Measurements from ENCODE around the gene GRAMD4. TPM values are rescaled to one million over a fixed set of nuclear protein-coding genes. Genes with fewer than 3 reads are reported as not detected.

GRAMD4 gene
- total RNA-seq, 4 donors from 2014 or later = 19.1 to 25.4 (median 19.5) TPM

DNA sequence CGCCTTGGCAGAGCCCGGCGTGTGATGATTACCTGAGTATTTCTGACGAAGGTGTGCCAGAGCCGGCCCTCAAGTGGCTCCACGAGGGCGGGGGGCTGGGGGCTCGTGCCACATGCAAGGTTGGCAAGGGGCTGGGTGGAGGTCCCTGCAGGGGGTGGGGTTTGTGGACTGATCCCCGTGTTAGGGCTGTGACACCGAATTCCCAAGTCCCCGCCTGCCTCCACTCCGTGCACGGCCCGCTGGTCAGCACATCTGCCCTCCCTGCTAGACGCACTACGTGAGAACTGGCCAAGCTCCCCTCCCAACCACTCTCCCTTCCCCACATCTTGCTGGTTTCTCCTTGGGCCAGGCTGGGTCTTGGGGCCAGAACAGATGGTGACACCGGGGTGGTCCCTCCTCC is 34.2 kb downstream of the GRAMD4 start:
- ATAC-seq (ENCODE audit: low FRiP score) (no peak), DNase-seq (ENCODE audit: low spot score) (no peak)
- TF ChIP-seq, protein P1, sequence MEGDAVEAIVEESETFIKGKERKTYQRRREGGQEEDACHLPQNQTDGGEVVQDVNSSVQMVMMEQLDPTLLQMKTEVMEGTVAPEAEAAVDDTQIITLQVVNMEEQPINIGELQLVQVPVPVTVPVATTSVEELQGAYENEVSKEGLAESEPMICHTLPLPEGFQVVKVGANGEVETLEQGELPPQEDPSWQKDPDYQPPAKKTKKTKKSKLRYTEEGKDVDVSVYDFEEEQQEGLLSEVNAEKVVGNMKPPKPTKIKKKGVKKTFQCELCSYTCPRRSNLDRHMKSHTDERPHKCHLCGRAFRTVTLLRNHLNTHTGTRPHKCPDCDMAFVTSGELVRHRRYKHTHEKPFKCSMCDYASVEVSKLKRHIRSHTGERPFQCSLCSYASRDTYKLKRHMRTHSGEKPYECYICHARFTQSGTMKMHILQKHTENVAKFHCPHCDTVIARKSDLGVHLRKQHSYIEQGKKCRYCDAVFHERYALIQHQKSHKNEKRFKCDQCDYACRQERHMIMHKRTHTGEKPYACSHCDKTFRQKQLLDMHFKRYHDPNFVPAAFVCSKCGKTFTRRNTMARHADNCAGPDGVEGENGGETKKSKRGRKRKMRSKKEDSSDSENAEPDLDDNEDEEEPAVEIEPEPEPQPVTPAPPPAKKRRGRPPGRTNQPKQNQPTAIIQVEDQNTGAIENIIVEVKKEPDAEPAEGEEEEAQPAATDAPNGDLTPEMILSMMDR (IDR thresholded peaks at IDR 0.05) = no peak

GRCh38 chr22:46654927-46655595 is 34.9 kb downstream of the GRAMD4 start:
- DNase-seq (ENCODE audit: low spot score) (no peak), ATAC-seq (ENCODE audit: low FRiP score) (no peak)
- TF ChIP-seq, protein P1 (IDR thresholded peaks at IDR 0.05) = no peak

DNA sequence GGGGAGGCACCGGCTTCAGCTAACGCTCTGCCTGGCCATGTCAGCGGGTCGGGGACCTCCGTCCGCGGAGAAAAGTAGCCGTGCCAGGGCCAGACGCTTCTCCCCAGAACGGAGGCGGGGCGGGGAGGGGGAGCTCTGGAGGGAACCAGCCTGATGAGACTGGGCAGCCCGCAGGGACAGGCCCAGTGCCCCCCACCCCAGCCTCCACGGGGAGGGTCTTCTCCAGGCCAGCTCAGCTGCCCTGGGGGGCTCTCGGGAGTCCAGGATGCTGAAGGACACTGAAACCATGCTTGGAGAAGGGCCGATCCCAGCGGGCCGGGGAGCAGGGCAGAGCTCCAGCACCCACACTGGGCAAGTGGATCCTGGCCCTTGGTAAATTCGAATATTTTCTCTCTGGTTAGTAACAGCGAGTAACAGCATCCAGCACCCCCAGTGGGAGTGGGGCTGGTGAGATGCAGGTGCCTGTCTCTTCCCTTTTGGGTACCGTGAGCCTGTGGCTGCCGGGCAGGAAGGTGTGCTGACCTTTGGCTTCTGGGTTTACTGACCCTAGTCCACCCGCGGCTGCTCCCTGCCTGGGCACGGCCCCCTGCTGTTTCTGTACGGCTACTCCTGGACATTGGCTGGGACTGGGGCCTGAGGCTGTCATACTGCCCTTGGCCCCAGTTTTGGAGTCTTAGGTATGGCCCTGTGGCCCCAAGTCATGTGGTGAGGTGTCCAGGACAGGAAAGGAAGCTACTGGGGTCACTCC is 35.8 kb downstream of the GRAMD4 start:
- ATAC-seq (ENCODE audit: low FRiP score) = no peak
- TF ChIP-seq, protein P1 (IDR thresholded peaks at IDR 0.05) = no peak
- DNase-seq (ENCODE audit: low spot score) = no peak

DNA sequence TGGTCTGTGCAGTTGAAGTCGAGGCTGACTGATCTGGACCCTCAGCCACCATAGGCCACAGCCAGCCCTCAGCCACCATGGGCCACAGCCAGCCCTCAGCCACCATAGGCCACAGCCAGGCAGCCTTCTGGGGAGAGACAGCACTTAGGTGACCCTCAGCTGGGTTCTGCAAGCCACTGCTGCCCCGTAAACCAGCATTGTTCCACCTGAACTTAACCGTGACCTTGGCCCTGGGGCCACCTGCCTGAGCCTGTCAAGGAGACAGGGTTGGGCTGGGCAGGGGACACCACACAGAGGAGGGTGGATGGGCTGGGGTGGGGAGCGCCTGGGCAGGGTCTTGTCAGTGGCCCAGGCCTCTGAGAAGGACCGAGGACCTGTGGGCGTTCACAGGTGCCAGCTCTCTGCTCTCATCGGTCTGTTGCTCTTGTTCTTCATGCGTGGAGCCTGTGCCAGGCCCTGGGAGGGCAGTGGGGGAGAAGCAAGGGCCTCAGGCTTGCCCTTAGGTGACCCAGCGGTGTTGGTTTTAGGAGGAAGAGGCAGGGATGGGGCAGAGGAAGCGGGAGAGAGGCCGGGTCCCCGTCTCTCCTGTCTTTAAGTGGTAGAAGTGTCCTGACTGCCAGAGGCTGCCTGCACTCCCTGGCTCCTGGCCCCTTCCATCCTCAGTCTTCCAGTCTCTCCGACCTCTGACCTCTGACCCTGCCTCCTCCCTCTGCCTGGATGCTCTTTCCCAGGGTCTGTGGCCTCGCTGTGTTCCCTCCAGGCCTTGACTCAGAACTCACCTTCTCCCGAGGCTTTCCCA is 36.9 kb downstream of the GRAMD4 start:
- DNase-seq (ENCODE audit: low spot score) (no peak), ATAC-seq (ENCODE audit: low FRiP score) (no peak)
- TF ChIP-seq, protein P1 (IDR thresholded peaks at IDR 0.05) = no peak

- DNase-seq (ENCODE audit: low spot score) (no peak), ATAC-seq (ENCODE audit: low FRiP score) (no peak)
- TF ChIP-seq, protein P1 (IDR thresholded peaks at IDR 0.05) = no peak
These were observed 37.4 kb downstream of the GRAMD4 start for GRCh38 chr22:46657655-46657953.

- DNase-seq (ENCODE audit: low spot score) (no peak), ATAC-seq (ENCODE audit: low FRiP score) (no peak)
These were observed 38.1 kb downstream of the GRAMD4 start for GRCh38 chr22:46657996-46658947.

More at GRCh38 chr22:46657996-46658947, 38.1 kb downstream of the GRAMD4 start:
- TF ChIP-seq, protein P1 (IDR thresholded peaks at IDR 0.05) = no peak
